Stimulated activated CD8-positive, alpha-beta memory T cell treated with anti-CD3 and anti-CD28 coated beads, Interleukin-12 subunit alpha, Interleukin-12 subunit beta, amount 100 ng/mL, for 4 hours (primary cell): ENCODE results near the gene LRRC46.

Source experiments
- DNase-seq: peaks from one replicate; pipeline ENCODE4 v3.0.0-alpha.2; 2020; ENCODE audit warnings: low read depth

LRRC46 gene

GRCh38 chr17:47831003-47831933 lies at the start of gene LRRC46, which contains the start of gene MRPL10:
LRRC46 (plus strand) TSS chr17:47831670; CDS start chr17:47831990, 320 bp downstream.
MRPL10 (minus strand) TSS chr17:47831541; CDS start chr17:47831511, 30 bp downstream.
- DNase-seq = peak; percentile 89

GRCh38 chr17:47785538-47786123 lies 45.8 kb upstream of the LRRC46 start:
- no peak for DNase-seq

- peak; percentile 37 for DNase-seq
Measured at GRCh38 chr17:47789611-47790561, 41.6 kb upstream of the LRRC46 start.

DNA sequence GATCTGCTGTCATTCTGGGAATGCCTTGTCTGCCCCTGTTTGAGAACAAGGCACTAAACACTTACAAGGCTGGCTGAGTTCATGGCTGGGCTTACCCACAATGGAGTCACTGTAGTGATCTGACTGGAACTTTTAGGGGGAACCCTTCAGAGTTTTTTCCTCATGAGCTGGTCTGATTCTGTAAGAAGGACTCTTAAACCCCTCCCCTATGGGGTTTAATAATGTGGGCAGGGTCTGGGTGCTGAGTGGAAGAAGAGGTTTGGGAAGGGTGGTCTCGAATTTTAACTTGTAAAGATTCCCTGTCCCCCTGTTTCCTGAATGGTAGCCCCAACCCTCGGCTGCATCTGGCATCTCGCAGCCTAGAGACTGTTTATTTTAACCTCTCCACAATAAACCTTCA lies 40.4 kb upstream of the LRRC46 start:
- DNase-seq = no peak

- DNase-seq = no peak
Measured at GRCh38 chr17:47792457-47792856, 39.0 kb upstream of the LRRC46 start.

DNA sequence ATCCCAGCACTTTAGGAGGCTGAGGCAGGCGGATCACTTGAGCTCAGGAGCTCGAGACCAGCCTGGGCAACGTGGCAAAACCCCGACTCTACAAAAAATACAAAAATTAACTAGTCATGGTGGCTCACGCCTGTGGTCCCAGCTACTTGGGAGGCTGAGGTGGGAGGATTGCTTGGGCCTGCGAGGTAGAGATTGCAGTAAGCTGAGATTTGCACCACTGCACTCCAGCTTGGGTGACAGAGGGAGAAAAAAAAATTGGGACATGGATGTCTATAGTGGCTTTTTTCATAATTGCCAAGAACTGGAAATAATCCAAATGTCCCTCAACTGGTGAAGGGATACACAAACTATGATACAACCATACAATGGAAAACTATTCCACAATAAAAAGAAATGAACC lies 38.5 kb upstream of the LRRC46 start:
- DNase-seq = no peak

GRCh38 chr17:47797797-47798196 lies 33.7 kb upstream of the LRRC46 start:
- no peak for DNase-seq

- DNase-seq = no peak
Measured at GRCh38 chr17:47800686-47801085, 30.8 kb upstream of the LRRC46 start.

- DNase-seq = no peak
Measured at GRCh38 chr17:47801176-47801765, 30.2 kb upstream of the LRRC46 start.

DNA sequence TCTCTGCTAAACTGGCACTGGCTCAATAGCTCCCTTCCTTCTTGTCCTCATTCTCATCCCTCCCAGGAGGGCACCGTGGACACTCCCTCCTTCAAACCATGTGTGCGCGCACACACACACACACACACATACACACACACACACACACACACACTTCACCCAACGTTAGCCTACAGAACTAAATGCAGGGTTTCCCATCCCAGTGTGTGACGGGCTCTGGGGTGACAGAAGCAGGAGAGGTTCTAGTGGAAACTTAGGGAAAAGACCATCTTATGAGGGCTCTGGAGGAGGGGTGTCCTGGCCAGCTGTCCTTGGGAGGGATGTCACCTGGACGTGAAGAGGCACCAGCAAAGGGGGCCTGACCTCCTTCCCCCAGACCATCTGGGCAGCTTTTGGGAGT lies 29.6 kb upstream of the LRRC46 start:
- no peak for DNase-seq

DNA sequence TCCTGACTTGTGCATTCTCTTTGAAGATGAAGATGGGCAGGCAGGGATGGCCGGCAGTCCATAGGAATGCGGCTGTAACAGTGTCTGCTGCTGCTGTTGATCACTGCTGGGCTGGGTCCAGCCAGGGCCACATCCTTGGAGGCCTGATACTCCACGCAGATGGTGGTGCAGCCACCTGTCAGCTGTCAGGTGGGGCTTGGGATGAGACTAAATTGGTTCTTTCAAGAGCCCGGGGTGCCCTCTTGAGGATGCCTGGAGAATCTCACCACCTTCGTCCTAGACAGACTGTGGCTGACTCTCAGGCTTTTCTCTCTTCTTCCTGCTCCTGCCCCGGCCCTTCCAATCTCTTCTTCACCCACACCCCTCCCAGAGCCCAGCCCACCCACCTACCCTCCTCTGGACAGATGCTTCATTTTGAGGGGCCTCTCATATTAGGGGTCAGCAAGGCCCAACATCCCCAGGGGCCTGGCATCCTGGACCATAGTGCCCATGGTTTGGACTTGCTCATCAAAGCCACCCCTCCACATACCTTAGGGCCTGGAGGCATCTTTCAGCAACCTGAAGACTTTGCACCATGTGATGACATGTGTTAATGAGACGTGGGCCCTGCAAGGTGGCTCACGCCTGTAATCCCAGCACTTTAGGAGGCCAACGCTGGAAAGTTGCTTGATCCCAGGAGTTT lies 29.0 kb upstream of the LRRC46 start:
- peak; percentile 29 for DNase-seq

GRCh38 chr17:47803201-47803600 lies 28.3 kb upstream of the LRRC46 start:
- no peak for DNase-seq

GRCh38 chr17:47803751-47804150 lies 27.7 kb upstream of the LRRC46 start:
- no peak for DNase-seq

- DNase-seq = no peak
Measured at GRCh38 chr17:47804461-47804860, 27.0 kb upstream of the LRRC46 start.

DNA sequence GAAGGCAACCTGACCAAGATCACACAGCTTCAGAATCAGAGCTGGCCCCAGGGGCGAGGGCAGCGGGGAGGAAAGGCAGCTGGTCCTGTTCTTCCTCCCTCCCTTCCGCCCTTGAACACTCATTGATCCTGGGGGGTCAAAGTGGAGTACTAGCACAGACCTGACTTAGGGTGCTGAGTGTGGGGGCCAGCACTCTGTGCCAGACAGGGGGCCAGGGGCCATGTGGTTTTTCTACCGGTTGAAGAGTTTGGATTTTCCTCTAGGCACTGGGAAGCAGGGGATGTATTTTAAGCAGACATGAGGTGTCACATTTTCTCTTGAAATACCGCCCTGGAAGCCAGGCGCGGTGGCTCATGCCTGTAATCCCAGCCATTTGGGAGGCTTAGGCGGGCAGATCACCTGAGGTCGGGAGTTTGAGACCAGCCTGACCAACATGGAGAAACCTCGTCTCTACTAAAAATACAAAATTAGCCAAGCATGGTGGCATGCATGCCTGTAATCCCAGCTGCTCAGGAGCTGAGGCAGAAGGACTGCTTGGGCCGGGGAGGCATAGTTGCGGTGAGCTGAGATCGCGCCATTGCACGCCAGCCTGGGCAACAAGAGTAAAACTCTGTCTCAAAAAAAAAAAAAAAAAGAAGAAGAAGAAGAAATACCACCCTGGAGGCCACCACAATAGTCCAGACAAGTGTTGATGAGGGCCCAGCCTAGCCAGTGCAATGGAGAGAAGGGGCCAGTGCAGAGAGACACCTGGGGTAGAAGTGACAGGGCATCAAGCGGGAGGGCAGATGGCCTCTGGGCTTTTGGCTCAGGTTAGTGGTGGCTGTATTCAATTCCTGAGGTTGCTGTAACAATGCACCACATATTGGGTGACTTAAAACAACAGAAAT lies 25.2 kb upstream of the LRRC46 start:
- no peak for DNase-seq

DNA sequence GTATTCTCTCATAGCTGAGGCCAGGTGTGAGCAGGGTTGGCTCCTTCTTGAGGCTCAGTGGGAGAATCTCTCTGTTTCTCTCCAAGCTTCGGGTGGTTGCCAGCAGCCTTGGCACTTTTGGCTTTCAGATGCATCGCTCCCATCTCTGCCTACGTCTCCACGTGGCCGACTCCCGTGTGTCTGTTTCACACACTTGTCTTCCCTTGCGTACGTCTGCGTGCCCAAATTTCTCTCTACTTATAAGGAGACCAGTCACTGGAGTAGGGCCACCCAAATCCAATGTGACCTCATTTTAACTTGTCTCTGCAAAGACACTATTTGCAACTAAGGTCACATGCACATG lies 24.6 kb upstream of the LRRC46 start:
- no peak for DNase-seq

- DNase-seq = no peak
Measured at GRCh38 chr17:47807421-47807820, 24.0 kb upstream of the LRRC46 start.

- no peak for DNase-seq
Measured at GRCh38 chr17:47808036-47808829, 23.2 kb upstream of the LRRC46 start.

DNA sequence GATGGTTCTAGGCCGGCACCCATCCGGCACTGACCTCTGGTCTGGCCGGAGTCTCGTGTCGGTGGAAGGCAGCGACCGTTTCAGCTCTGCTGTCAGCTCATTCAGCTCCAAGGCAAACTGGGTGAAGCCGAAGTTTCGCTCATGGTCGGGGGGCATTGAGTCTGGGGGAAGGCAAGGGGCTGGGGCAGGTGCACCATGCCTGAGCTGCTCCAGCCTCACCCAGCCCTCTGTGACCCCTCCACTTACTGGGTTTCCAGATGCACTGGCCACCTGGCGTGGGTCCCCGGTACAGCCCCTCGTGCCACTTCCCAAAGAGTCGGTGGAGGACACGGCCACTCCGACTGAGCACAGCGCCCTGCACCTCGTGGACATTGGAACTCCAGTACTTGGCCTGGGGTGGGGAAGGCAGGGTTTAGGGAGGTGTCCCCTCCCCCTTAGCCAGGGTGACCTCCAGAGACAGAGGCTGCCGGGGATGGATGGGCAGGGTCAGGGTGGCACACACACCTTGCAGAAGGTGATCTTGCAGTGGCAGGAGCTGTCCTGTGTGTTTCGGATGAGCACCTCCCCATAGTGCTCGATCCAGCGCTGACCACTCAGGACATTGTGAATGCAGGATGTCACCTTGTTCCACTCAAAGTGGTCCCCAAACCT lies 22.5 kb upstream of the LRRC46 start:
- no peak for DNase-seq
